GM10266 (cell line): ENCODE measurements around the gene FKBP15.

ENCODE experiments used
- DNase-seq: peaks from one replicate; pipeline ENCODE4 v3.0.0; 2012; ENCODE audit errors: extremely low spot score
- CTCF ChIP-seq: IDR thresholded peaks from 2 replicates; pipeline ENCODE4 v1.5.1; 2012; ENCODE audit warnings: mild to moderate bottlenecking, low read depth; ENCODE audit not compliant: control insufficient read depth, insufficient read depth; ENCODE audit errors: missing control alignments

FKBP15 gene

GRCh38 chr9:113181165-113181564 lies 39.9 kb downstream of the FKBP15 start:
- DNase-seq: no peak
- no peak for TF ChIP-seq CTCF

GRCh38 chr9:113179839-113180238 lies 41.2 kb downstream of the FKBP15 start:
- no peak for DNase-seq
- no peak for TF ChIP-seq CTCF

GRCh38 chr9:113178087-113178486 lies 43.0 kb downstream of the FKBP15 start:
- DNase-seq: no peak

GRCh38 chr9:113177251-113177650 lies 43.8 kb downstream of the FKBP15 start:
- DNase-seq: no peak
- TF ChIP-seq CTCF: no peak

More at GRCh38 chr9:113178087-113178486, 43.0 kb downstream of the FKBP15 start:
- no peak for TF ChIP-seq CTCF

- no peak for DNase-seq
- no peak for TF ChIP-seq CTCF
Measured at GRCh38 chr9:113176803-113177202, 44.3 kb downstream of the FKBP15 start.

- no peak for DNase-seq
- no peak for TF ChIP-seq CTCF
Measured at GRCh38 chr9:113173341-113173740, 47.7 kb downstream of the FKBP15 start.

- TF ChIP-seq CTCF: no peak
- DNase-seq: no peak
Measured at GRCh38 chr9:113168809-113169208, 52.3 kb downstream of the FKBP15 start.
